GM12801 (cell line): ENCODE data around the gene FAM13C.

Source experiments
- CTCF ChIP-seq: IDR thresholded peaks from one replicate; pipeline ENCODE4 v1.5.1; 2011; ENCODE audit warnings: control low read depth; ENCODE audit not compliant: insufficient read length; ENCODE audit errors: extremely low read depth

The FAM13C gene

DNA sequence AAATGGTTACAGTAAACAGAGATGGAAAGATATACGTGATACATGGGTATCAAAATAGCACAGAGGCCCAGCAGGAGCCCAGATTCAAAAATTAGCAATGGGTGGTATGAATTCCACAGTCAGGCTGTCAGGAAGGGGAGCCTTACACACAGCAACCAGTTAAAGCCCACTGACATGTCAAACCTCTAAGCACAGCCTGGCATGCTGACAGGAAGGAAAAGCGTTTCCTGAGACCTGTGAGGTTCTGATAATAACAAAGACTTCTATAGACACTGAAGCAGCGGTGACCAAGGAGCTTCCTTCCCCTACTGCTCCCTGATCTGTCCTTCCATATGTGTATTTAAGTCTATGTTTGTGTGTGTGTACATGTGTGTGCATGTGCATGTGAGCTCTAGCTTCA, 96.0 kb downstream of the FAM13C start:
- TF ChIP-seq CTCF, result no peak

- no peak for TF ChIP-seq CTCF
Measured at GRCh38 chr10:59265141-59265540, 97.2 kb downstream of the FAM13C start.

GRCh38 chr10:59258890-59259289, 103.5 kb downstream of the FAM13C start:
- no peak for TF ChIP-seq CTCF

- no peak for TF ChIP-seq CTCF
Measured at GRCh38 chr10:59257224-59257623, 105.1 kb downstream of the FAM13C start.

GRCh38 chr10:59255463-59255862, 106.9 kb downstream of the FAM13C start:
- TF ChIP-seq CTCF, result no peak

GRCh38 chr10:59252491-59252890, 109.9 kb downstream of the FAM13C start:
- TF ChIP-seq CTCF, result no peak

DNA sequence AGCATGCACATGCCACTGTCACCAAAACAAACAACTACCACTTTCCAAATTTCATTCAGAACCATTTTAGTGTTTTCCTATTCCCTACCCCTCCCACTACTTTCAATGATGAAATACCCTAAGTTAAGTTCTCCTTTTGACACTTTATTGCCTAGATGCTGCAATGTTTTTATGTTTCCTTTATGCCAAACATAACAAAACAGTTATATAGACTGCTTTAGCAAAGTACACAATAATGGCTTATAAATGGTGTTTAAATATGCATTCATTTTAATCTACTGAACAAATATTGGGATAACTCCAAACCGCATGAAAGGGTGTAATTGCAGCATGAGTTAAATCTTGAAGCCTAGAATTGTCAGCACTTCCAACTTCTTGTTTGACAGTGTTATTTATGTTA, 116.7 kb downstream of the FAM13C start:
- TF ChIP-seq CTCF, result no peak

- no peak for TF ChIP-seq CTCF
Measured at GRCh38 chr10:59244871-59245270, 117.5 kb downstream of the FAM13C start.
